Astrocyte (in vitro differentiated cells and primary cell): ENCODE results near the gene SPACA1. TPM values are rescaled to one million over a fixed set of nuclear protein-coding genes. Genes with fewer than 3 reads are reported as not detected.

ENCODE experiments used
- DNase-seq: peaks from one replicate; pipeline ENCODE4 v3.0.0-alpha.2; 2010; ENCODE audit warnings: low read depth
- FAIRE-seq: peaks from 2 replicates; lab custom pipeline; 2011; peaks lifted over from hg19 to GRCh38; lab: Jason Lieb, UNC
- H2AFZ ChIP-seq: 2 replicates; pipeline ENCODE4 v1.6.0; 2012; ENCODE audit warnings: low read depth, low read length, inconsistent platforms
- H3K27ac ChIP-seq: 2 replicates; pipeline ENCODE4 v1.5.1; 2011; ENCODE audit warnings: low read depth, low read length, inconsistent platforms
- H3K27me3 ChIP-seq: 2 replicates; pipeline ENCODE4 v1.6.0; 2011; ENCODE audit warnings: low read length, inconsistent platforms; ENCODE audit not compliant: insufficient read depth
- H3K36me3 ChIP-seq: 2 replicates; pipeline ENCODE4 v1.5.1; 2011; ENCODE audit warnings: low read length, inconsistent platforms; ENCODE audit not compliant: insufficient read depth
- H3K4me1 ChIP-seq: 2 replicates; pipeline ENCODE4 v1.5.1; 2011; ENCODE audit warnings: low read length, inconsistent platforms; ENCODE audit not compliant: insufficient read depth
- H3K4me2 ChIP-seq: 2 replicates; pipeline ENCODE4 v1.6.0; 2012; ENCODE audit warnings: low read length, inconsistent platforms
- H3K4me3 ChIP-seq: 2 replicates; pipeline ENCODE4 v1.5.1; 2011; ENCODE audit warnings: low read depth, mild to moderate bottlenecking, low read length, inconsistent platforms; ENCODE audit not compliant: insufficient read depth
- H3K79me2 ChIP-seq: 2 replicates; pipeline ENCODE4 v1.6.0; 2012; ENCODE audit warnings: mild to moderate bottlenecking, low read length, inconsistent platforms; ENCODE audit not compliant: insufficient read depth
- H3K9ac ChIP-seq: 2 replicates; pipeline ENCODE4 v1.6.0; 2012; ENCODE audit warnings: mild to moderate bottlenecking, low read length, inconsistent platforms
- H3K9me3 ChIP-seq: 2 replicates; pipeline ENCODE4 v1.5.1; 2012; ENCODE audit warnings: low read depth, mild to moderate bottlenecking, low read length, inconsistent platforms; ENCODE audit not compliant: insufficient read depth
- H4K20me1 ChIP-seq: 2 replicates; pipeline ENCODE4 v1.6.0; 2012; ENCODE audit warnings: low read length, inconsistent platforms; ENCODE audit not compliant: insufficient read depth
- H3K27ac Mint-ChIP-seq: one replicate; pipeline ENCODE4 v1.8.0; 2021; ENCODE audit warnings: mild to moderate bottlenecking, mixed read lengths; ENCODE audit not compliant: unreplicated experiment
- H3K27me3 Mint-ChIP-seq: one replicate; pipeline ENCODE4 v1.8.0; 2021; ENCODE audit warnings: low read depth, mixed read lengths; ENCODE audit not compliant: unreplicated experiment
- H3K36me3 Mint-ChIP-seq: one replicate; pipeline ENCODE4 v1.8.0; 2021; ENCODE audit warnings: low read depth, mixed read lengths; ENCODE audit not compliant: unreplicated experiment
- H3K4me1 Mint-ChIP-seq: one replicate; pipeline ENCODE4 v1.8.0; 2021; ENCODE audit warnings: low read depth, mixed read lengths; ENCODE audit not compliant: unreplicated experiment
- H3K4me3 Mint-ChIP-seq: one replicate; pipeline ENCODE4 v1.8.0; 2021; ENCODE audit warnings: mild to moderate bottlenecking, moderate library complexity, mixed read lengths; ENCODE audit not compliant: unreplicated experiment
- H3K9me3 Mint-ChIP-seq: one replicate; pipeline ENCODE4 v1.8.0; 2021; ENCODE audit warnings: mild to moderate bottlenecking, mixed read lengths; ENCODE audit not compliant: unreplicated experiment
- CTCF ChIP-seq: IDR thresholded peaks from 2 replicates; pipeline ENCODE4 v1.5.1; 2011; ENCODE audit warnings: low read depth, mild to moderate bottlenecking, inconsistent platforms, low read length, moderate library complexity; ENCODE audit not compliant: insufficient read depth
- EZH2 ChIP-seq: IDR thresholded peaks from 2 replicates; pipeline ENCODE4 v1.6.1; 2012; ENCODE audit warnings: mild to moderate bottlenecking, low read length, inconsistent platforms; ENCODE audit not compliant: insufficient read depth
- total RNA-seq: library from RNA; stranded (reverse); gene quantifications from 2 replicates; pipeline ENCODE4 v1.2.1, GENCODE V29; 2021

Gene SPACA1
- total RNA-seq, 1 donor from 2014 or later, result not detected

DNA sequence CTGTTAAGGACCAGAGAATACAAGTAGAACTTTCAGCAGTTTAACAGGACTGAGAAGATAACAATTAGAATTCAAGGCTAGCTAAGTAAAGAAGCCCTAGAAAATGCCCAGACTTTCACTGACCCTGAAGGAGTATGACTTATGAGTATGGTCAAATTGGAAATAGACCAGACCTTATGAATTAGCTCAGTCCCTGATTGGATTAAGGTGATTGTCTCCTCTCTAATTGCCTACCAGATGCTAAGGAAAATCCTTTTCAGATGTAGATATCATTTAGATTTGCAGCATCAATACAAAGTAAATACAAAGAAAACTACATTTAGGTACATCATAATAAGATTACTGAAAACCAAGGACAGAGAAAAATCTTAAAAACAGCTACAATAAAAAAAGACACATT lies 59.6 kb downstream of the SPACA1 start:
- Mint-ChIP-seq H3K27ac (no peak overlapping the region), H3K4me3 (no peak overlapping the region), H3K4me1 (no peaks in the 10 kb centered on the region), H3K9me3 (no peaks in the 10 kb centered on the region), H3K36me3 (no peaks in the 10 kb centered on the region), H3K27me3 (no peaks in the 10 kb centered on the region)
- H4K20me1 ChIP-seq, result no peaks in the 10 kb centered on the region
- no peaks in the 10 kb centered on the region for H3K79me2 ChIP-seq
- H3K4me2 ChIP-seq, result no peak overlapping the region
- no peak overlapping the region for H2AFZ ChIP-seq
- FAIRE-seq (no peak), DNase-seq (no peak)
- no peaks in the 10 kb centered on the region for H3K9me3 ChIP-seq
- H3K4me1 ChIP-seq, result no peaks in the 10 kb centered on the region
- no peaks in the 10 kb centered on the region for H3K36me3 ChIP-seq
- no peak overlapping the region for H3K9ac ChIP-seq
- H3K27ac ChIP-seq, result no peak overlapping the region
- TF ChIP-seq CTCF, result no peak
- TF ChIP-seq EZH2, result no peak
- no peak overlapping the region for H3K4me3 ChIP-seq
- H3K27me3 ChIP-seq, result no peaks in the 10 kb centered on the region

GRCh38 chr6:88111991-88112390 lies 64.3 kb downstream of the SPACA1 start:
- Histone ChIP-seq H4K20me1 (no peaks in the 10 kb centered on the region), H3K4me2 (no peak overlapping the region), H3K79me2 (no peaks in the 10 kb centered on the region), H3K27me3 (no peaks in the 10 kb centered on the region), H3K27ac (no peak overlapping the region), H3K9ac (no peak overlapping the region), H3K36me3 (no peaks in the 10 kb centered on the region), H2AFZ (no peak overlapping the region), H3K4me1 (no peaks in the 10 kb centered on the region), H3K4me3 (no peak overlapping the region), H3K9me3 (no peaks in the 10 kb centered on the region)
- peaks cover 2% of the 10 kb centered on the region for H3K27me3 Mint-ChIP-seq
- H3K4me1 Mint-ChIP-seq, result no peaks in the 10 kb centered on the region
- DNase-seq (no peak), FAIRE-seq (no peak)
- no peak overlapping the region for H3K27ac Mint-ChIP-seq
- no peaks in the 10 kb centered on the region for H3K36me3 Mint-ChIP-seq
- no peak overlapping the region for H3K4me3 Mint-ChIP-seq
- TF ChIP-seq EZH2 (no peak), CTCF (no peak)
- peaks cover 3% of the 10 kb centered on the region for H3K9me3 Mint-ChIP-seq

GRCh38 chr6:88114838-88115237 lies 67.2 kb downstream of the SPACA1 start:
- Histone ChIP-seq H3K4me2 (no peak overlapping the region), H4K20me1 (no peaks in the 10 kb centered on the region), H3K79me2 (no peaks in the 10 kb centered on the region), H3K4me3 (no peak overlapping the region), H3K27me3 (no peaks in the 10 kb centered on the region), H3K27ac (no peak overlapping the region), H2AFZ (no peak overlapping the region), H3K9me3 (no peaks in the 10 kb centered on the region), H3K36me3 (no peaks in the 10 kb centered on the region), H3K4me1 (no peaks in the 10 kb centered on the region), H3K9ac (no peak overlapping the region)
- Mint-ChIP-seq H3K4me1 (no peaks in the 10 kb centered on the region), H3K9me3 (peaks cover 3% of the 10 kb centered on the region), H3K27me3 (peaks cover 2% of the 10 kb centered on the region), H3K36me3 (no peaks in the 10 kb centered on the region), H3K27ac (no peak overlapping the region), H3K4me3 (no peak overlapping the region)
- FAIRE-seq, result no peak
- TF ChIP-seq EZH2, result no peak
- TF ChIP-seq CTCF, result no peak
- no peak for DNase-seq
